Umbilical cord (tissue), 2 donors: ENCODE results near the gene PCSK9. TPM values are rescaled to one million over a fixed set of nuclear protein-coding genes. Genes with fewer than 3 reads are reported as not detected.
"Not testable (repeated sequence)": the region's sequence is repeated elsewhere in the genome, so short reads cannot be mapped to it uniquely, and the experiment has no call there.

ENCODE experiments used
- DNase-seq: peaks from one replicate; pipeline ENCODE4 v3.0.0-alpha.2; 2015; ENCODE audit warnings: low spot score
- total RNA-seq: library from RNA; depleted of rRNA; stranded (reverse); fragments of >200 nt; gene quantifications from one replicate; pipeline ENCODE4 v1.2.3, GENCODE V29; 2014; ENCODE audit warnings: low replicate concordance; ENCODE audit not compliant: insufficient read depth

PCSK9 gene
- total RNA-seq, 1 donor from 2014 or later = 2.6 TPM

DNA sequence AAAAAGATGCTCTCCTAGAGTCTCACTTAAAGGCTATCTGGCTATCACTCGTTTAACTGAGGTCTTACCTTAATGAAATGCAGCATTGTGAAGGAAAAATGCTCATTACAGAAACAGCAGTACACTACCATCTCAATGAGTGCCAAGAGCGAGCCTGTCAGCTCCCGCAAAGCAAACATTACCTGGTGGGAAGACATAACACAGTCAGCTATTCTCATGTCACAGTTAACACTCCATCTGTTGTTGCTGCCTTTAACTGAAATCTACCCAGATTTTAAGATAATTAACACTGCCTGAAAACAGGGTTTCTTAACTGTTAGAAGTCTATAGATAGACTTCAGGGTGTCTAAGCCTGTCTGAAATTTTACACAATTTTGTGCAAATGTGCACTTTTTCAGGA is 39.1 kb downstream of the PCSK9 start:
- DNase-seq = no peak

DNA sequence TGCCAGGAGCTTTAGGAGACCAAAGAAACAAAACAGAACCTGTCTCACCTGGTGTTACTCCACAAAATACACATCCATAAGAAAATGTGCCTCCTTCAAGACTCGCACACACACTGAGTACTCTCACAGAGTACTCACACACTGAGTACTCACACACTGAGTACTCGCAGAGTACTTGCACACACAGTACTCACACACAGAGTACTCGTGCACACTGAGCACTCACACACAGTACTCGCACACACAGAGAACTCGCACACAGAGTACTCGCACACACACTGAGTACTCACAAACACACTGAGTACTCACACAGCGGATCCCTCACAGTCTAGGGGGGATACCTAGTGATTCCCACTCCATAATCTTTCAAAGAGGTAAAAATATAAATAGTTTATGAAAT is 40.3 kb downstream of the PCSK9 start:
- no peak for DNase-seq

DNA sequence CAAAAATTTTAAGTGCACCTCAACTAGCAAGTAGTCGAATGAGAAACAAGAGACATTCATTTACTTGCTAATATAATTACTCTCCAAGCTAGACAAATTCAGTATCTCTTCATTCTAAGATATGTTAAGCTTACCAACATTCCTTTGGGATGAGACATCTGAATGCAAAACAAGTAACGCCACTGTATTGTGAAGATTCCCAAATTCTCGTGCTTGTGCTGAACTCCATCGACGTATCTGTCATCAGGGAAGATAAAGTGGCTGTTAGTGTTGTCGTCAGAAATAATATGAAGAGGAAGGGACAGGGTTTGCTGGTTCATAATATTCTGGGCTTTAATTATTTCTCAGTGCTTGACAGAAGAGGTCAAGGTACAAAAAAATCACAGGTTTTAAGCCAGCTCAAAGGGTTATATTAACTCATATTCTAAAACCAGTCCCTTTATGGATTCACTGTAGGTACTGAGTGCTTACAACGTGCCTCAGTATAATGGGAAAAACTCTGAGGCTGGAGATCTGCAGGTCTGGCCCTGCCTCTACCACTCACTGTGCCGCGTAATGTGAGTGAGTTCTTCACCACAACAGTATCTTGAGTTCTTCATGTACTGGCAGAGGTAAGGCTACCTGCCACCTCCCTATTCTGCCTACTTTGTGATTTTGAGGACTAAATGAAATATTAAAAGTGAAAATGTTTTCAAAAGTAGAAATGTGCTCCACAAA is 42.0 kb downstream of the PCSK9 start:
- DNase-seq = peak; percentile 46

DNA sequence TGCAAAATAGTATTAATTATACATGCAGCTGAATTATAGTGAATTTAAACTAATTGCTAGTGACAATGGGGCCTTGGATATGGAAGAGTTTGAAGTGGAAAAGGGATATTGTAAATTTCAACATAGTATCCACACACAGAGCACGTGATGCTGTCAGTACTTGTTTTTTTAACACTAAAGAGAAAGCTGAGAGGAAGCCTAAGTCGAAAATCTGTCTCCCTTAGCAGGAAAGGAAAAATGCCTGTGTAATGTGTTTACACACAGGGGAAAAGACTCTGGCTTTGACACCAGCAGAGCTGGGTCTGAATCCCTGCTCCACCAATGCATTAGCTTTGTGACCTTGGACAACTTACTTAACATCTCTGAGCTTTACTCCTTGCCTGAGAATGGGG is 42.6 kb downstream of the PCSK9 start:
- DNase-seq = no peak

DNA sequence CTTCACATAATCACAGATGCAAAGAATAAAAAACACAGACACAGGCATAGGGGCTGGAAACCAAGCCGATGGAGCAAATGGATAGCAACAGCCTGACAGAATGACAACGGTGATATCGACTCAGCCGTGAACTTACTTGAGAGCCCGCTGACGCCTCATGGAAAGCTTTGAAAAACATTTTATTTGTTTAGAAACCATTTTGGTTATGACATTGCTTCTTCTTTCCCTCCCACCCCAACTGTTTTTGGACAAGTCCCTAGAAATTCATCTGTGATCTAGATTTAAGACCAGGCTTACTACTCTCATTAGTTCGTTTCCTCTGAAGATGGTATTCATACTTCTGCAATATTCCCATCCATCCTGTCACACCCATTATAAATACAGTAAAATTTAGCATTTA is 44.9 kb downstream of the PCSK9 start:
- no peak for DNase-seq

DNA sequence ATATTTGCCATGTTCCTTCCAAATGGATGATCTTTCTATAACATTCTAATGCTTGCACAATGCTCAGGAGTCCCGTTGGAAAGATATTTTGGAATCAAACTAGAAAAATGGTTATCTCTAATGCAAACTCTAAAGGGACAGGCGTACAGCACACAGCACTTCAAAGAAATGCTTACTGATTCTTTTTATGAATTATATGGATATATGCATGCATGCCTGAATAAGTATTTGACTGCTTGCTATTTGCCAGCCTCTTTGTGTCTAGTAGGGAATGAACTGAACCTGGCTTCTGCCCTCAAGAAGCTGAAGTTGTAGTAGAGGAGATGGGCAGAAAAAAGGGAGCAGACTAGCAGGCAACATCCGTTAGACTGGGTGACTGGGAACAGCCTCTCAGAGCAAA is 48.1 kb downstream of the PCSK9 start:
- no peak for DNase-seq

DNA sequence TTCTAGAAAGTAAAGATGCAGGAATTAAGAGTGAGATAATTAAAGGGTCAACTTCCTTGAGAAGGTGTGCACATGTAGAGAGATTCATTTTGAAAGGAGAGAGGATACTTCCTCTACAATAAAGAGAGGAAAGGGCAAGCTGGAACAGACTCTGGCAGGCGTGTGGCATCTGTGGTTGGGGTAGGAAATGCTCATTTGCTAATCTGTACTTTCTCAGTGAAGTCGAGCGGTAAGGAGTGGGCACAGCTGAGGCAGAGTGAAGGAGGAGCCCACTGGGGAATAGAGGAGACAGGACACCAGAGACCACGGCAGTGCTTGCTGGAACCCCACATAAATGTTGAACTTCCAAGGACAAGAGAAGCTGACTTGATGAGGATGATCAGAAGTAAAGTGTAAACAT is 49.1 kb downstream of the PCSK9 start:
- no peak for DNase-seq

DNA sequence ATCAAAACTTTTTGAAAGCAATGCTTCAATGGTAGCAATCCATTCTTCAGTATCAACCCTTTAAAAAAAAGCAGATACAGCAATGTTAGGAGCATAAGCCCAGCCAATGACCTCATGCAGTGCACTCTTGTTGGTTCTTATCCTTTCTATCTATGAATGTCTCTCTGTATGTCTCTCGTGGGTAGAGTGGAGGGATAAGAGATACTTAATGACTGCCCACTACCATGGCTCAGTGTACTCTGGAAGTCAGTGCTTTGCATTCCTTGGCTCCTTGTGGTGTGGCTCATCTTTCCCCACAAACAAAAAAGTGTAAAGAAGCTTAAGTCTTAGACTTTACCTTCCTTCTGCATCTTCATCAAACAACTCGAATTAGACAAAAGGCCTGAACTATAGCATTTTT is 50.3 kb downstream of the PCSK9 start:
- no peak for DNase-seq

DNA sequence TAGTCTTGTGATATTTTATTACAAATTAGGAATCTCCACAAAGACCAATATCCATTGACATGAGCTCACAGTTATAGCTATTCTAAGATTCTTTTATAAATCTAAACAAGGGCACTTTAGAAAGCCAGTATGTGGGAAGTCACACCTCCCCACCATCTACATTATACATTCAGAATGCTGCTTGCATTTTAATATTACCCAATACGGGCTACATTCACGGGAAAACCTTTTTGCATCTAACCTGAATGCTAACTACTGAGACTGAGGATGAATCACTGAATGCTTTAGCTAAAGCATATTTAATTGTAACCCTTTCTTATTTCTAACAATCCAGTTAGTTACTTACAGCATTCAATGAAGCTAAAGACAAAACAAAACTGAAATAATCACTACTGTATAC is 53.1 kb downstream of the PCSK9 start:
- no peak for DNase-seq

DNA sequence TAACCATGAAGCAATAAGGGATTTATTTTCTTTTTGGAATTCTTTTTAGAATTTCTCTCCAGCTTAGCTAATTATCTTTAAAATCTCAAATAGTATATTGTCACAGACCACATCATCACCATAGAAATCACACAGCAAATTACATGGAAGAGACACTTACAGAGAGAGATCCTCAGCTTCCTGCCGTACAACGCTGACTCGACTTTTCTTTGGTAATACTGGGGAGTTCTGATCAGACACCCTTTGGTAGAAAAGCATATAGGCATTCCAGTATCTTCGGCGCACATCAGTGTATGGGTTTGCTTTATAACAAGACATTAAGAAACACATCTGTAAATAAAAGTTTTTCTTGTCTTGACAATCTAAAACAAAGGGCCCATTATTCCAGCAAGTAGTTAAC is 55.7 kb downstream of the PCSK9 start:
- no peak for DNase-seq

DNA sequence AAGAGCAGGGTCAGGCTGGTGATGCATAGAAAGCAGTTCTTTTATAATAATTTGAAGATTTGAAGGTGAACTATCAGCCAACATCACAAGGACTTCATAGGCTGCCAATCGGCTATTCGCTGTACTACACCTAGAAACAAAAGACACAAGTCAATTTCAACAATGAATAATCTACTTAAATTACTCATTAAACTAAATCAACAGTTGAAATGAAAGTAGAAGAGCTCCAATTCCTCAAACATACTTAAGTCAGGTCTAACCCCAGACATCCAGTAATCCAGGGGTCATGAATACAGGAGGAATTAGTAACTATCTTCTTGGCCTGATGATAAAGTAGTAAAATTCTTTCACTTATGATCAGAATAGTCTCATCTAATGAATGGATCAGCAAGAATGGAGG is 64.5 kb downstream of the PCSK9 start:
- no peak for DNase-seq

DNA sequence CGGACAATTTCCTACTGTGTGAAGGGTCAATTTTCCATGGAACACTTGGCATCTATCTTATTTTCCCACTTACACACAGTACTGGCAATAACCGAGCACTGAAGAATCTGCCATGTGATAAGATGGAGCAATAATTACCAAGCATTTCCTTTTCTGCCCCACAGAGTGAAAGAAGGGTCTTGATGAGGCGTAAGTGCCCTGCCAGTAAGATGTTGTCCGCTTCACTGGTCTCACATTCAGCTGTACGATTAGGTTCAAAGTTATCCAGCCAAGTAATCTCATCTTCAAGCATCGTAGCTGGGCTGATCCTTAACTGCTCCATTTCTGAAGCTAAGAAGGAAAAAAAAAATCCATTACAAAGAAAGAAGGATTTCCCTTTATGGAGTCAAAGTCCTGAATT is 67.8 kb downstream of the PCSK9 start:
- no peak for DNase-seq

DNA sequence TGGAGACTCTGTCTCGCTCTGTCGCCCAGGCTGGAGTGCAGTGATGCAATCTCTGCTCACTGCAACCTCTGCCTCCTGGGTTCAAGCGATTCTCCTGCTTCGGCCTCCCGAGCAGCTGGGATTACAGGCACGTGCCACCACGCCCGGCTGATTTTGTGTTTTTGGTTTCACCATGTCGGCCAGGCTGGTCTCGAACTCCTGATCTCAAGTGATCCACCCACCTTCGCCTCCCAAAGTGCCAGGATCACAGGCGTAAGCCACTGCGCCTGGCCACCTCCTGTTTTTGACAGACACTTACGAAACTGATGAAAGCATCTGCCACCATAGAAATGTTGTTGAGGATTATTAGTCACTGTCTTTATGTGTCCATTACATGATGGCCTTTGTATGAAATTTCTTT is 69.7 kb downstream of the PCSK9 start:
- not testable (repeated sequence) for DNase-seq

Other genes with a start within 250 kb of the PCSK9 start
- 1.7 TPM for gene TTC22, start 238.2 kb upstream of the PCSK9 start, total RNA-seq
- 18.8 TPM for gene DHCR24, start 152.4 kb upstream of the PCSK9 start, total RNA-seq
- gene TMEM61, start 58.9 kb upstream of the PCSK9 start, total RNA-seq = 12.0 TPM
- gene BSND, start 40.6 kb upstream of the PCSK9 start, total RNA-seq = 0.24 TPM
- 42.4 TPM for gene USP24, start 175.8 kb downstream of the PCSK9 start, total RNA-seq